C4-2B (cell line): ENCODE results near the gene TET1.
"Not testable (repeated sequence)": the region's sequence is repeated elsewhere in the genome, so short reads cannot be mapped to it uniquely, and the experiment has no call there.

ENCODE experiments used
- H3K27ac ChIP-seq: fragments of 450-650 bp; 2 replicates; pipeline ENCODE4 v1.5.1; 2017
- ZFX ChIP-seq: fragments of 450-650 bp; IDR thresholded peaks from 2 replicates; pipeline ENCODE4 v1.6.1; 2017
- TF ChIP-seq, protein P1 (sequence below): fragments of 450-650 bp; conservative IDR thresholded peaks from 2 replicates; pipeline ENCODE4 v1.5.1; 2017; ENCODE audit warnings: mild to moderate bottlenecking

TET1 gene

DNA sequence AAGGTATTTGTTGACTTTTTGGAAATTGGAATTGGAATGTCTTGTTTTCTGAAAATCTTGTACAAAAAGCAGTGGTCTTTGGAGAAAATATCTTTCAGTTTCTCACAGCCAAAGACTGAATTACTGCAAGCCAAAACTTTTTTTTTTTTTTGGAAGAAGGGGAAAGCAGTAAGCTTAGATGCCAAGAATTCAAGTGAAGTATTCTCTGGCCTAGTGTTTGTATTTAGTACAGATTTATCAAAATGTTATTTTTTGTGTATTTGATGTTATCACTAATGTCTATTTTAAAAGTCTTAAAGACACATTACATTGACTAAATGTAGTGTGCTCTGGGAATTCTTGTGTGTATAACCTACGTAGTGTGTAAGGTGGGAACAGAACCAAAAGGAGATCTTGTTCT is 6.2 kb downstream of the TET1 start:
- TF ChIP-seq, protein P1, sequence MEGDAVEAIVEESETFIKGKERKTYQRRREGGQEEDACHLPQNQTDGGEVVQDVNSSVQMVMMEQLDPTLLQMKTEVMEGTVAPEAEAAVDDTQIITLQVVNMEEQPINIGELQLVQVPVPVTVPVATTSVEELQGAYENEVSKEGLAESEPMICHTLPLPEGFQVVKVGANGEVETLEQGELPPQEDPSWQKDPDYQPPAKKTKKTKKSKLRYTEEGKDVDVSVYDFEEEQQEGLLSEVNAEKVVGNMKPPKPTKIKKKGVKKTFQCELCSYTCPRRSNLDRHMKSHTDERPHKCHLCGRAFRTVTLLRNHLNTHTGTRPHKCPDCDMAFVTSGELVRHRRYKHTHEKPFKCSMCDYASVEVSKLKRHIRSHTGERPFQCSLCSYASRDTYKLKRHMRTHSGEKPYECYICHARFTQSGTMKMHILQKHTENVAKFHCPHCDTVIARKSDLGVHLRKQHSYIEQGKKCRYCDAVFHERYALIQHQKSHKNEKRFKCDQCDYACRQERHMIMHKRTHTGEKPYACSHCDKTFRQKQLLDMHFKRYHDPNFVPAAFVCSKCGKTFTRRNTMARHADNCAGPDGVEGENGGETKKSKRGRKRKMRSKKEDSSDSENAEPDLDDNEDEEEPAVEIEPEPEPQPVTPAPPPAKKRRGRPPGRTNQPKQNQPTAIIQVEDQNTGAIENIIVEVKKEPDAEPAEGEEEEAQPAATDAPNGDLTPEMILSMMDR, result no peak
- no peak for TF ChIP-seq ZFX
- H3K27ac ChIP-seq, result no peak overlapping the region

DNA sequence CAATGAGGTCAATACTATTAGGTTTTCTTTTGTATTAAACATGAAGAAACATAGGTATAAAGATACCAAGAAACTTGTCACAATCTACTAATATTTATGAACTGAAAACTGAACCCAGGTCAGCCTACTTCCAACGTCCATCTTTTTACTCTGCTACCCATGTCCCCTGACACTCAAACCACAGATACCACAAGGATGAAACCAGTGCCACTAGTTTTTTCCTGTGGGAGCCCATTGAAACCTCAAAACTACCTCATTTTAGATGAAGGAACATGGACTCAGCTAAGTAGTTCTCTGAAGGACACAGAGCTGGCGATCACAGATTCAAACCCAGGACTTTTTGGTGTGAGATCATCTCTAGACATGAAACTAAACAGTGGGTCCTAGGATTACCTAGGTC is 6.8 kb downstream of the TET1 start:
- TF ChIP-seq ZFX, result no peak
- TF ChIP-seq, protein P1, result no peak
- H3K27ac ChIP-seq, result no peak overlapping the region

DNA sequence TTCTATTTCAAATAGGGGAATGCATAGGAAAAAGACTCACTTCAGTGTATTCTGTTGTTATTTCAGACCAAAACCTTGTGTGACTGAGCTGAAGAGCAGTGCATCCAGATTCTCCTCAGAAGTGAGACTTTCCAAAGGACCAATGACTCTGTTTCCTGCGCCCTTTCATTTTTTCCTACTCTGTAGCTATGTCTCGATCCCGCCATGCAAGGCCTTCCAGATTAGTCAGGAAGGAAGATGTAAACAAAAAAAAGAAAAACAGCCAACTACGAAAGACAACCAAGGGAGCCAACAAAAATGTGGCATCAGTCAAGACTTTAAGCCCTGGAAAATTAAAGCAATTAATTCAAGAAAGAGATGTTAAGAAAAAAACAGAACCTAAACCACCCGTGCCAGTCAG is 12.0 kb downstream of the TET1 start:
- H3K27ac ChIP-seq, result no peak overlapping the region
- TF ChIP-seq, protein P1, result no peak
- TF ChIP-seq ZFX, result no peak

DNA sequence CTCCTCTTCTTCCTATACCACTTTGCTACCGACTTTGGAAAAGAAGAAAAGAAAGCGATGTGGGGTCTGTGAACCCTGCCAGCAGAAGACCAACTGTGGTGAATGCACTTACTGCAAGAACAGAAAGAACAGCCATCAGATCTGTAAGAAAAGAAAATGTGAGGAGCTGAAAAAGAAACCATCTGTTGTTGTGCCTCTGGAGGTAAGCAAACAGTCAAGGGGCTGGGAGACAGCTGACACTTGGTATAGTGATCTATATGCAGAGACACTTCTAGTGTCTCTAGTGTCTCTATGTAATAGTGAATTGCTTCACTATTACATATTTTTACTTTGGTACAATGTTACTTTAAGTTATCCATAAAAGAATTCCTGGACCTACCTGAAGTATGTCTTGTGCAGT is 13.9 kb downstream of the TET1 start:
- TF ChIP-seq, protein P1, result no peak
- no peak for TF ChIP-seq ZFX
- H3K27ac ChIP-seq, result no peak overlapping the region

DNA sequence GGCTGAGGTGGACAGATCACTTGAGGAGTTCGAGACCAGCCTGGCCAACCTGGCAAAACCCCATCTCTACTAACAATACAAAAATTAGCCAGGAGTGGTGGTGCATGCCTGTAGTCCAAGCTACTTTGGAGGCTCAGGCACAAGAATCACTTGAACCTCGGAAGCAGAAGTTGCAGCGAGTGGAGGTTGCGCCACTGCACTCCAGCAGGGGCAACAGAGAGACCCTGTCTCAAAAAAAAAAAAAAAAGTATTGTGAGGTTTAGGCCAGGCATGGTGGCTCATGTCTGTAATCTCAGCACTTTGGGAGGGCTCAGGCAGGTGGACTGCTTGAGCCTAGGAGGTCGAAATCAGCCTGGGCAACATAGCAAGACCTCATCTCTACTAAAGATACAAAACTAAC is 16.0 kb downstream of the TET1 start:
- no peak overlapping the region for H3K27ac ChIP-seq
- no peak for TF ChIP-seq ZFX
- TF ChIP-seq, protein P1, result no peak

DNA sequence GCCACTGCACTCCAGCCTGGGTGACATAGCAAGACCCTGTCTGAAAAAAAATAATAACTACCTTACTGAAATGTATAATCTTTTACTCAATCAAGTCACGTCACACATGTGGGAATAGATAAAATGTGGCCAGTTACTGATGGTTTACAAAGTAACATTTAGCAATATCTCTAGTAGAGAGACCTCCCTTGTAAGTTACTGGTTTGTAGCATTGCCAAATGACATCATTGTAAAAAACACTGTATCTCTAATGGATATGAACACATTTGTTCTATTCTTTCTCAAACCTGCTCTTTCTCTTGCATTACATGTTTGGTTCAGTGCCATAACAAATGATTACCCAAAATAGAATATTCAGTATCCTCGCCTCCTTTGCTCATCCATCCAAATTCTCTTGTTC is 18.8 kb downstream of the TET1 start:
- TF ChIP-seq ZFX, result no peak
- TF ChIP-seq, protein P1, result no peak
- no peak overlapping the region for H3K27ac ChIP-seq

DNA sequence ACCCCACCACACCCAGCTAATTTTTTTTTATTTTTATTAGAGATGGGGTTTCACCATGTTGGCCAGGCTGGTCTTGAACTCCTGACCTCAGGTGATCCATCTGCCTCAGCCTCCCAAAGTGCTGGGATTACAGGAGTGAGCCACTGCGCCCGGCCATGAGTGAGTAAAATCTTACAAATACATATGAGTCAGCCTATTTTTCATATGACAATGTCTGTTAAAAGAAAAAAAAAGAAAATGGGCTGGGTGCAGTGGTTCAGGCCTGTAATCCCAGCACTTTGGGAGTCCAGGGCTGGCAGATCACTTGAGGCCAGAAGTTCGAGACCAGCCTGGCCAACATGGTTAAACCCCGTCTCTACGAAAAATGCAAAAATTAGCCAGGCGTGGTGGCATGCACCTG is 24.1 kb downstream of the TET1 start:
- not testable (repeated sequence) for H3K27ac ChIP-seq

DNA sequence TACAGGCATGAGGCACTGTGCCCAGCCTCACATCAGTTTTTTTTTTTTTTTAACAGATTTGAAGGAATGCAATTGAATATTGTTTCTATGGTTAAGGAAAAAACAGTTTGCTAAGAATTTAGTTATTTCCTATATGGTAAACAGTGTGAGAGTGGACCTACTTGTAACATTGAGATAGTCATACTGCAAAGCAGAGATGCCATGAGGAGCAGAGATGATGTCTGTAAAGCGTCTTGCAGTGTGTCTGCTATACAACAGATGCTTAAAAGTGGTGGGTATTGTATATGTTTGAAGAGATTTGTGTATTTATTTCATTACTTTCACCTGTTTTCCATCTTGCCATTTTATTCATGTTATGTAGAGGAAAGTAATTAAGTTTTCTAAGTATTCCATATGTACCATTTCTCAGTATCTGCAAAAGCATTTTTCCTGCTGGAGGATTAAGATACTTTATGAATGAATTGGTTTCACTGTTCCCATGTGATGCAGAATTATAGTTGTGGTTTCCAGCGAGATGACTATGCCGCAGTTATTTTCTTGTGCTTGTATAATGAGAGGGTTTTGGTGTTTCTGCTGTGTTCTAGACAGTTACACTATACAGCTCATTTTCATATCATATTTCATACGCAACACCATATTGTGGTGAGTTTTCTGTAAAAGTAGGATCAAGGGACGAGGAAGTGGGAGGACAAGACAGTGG is 26.6 kb downstream of the TET1 start:
- TF ChIP-seq ZFX, result no peak
- TF ChIP-seq, protein P1, result no peak

More for the DNA sequence above, 26.6 kb downstream of the TET1 start:
- no peak overlapping the region for H3K27ac ChIP-seq
